LHCN-M2 (cell line): ENCODE measurements around the gene TMEM117. TPM values are rescaled to one million over a fixed set of nuclear protein-coding genes. Genes with fewer than 3 reads are reported as not detected.
A peak's percentile ranks its signal among the peaks of the same experiment; 100 is the strongest.
"Not testable (repeated sequence)": the region's sequence is repeated elsewhere in the genome, so short reads cannot be mapped to it uniquely, and the experiment has no call there.

ENCODE experiments used
- DNase-seq: peaks from one replicate; pipeline ENCODE4 v3.0.0-alpha.2; 2012; ENCODE audit warnings: low read depth
- total RNA-seq: library from RNA; depleted of rRNA; stranded (reverse); fragments of >200 nt; gene quantifications from 2 replicates; pipeline ENCODE4 v1.2.3, GENCODE V29; 2014

The TMEM117 gene
- total RNA-seq, 1 experiment from 2014 or later = 12.5 TPM

DNA sequence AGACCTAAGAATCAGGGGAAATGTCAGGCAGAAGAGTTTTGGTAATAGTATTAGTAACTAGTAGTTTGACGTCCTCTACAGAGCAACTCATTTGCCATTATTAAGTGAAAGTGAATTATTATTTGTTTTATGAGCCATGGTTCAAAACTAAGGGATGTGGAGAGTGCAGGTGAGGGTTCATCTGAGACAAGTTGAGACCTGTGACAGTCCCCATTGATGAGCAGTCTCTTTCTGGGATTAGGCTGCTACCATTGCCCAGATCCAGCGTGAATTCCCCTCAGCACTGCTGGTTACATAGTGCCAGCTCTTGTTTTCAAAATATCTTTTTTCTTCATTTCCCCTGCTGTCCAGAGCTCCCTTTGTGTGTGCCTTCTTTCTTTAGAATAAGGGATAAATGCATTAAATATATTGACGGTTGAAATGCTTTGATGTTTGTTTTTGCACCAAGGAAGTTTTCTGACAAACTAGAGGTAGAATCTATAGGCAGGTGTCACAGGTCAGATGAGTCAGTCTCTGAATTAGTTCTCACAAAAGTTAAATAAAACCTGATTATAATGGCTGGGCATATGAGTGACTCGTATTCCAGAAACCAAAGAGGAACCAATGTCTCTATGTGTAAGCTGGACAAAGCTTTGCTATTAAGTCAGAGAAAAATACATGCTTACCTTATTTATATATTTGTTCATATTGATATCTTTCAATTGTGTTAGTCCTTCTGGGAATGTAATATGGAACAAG lies 381.4 kb downstream of the TMEM117 start:
- no peak for DNase-seq

DNA sequence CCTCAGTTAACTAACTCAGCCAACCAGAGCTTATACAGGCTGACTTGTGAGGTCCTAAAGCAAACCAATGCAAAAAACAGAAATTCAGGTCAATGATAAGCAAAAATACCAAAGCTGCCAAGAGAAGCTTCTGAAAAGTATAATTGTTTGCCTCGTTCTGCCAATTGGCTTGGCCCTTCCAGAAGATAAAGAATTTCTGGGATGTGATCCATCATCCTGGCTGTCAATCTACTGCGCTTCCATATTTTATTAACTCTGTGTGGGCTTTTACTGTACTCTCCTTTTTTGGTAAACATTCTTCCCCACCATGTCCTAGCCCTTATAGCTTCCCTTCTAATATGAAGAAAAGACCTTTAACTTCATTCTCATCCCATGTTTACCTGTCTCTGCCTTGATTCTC lies 387.9 kb downstream of the TMEM117 start:
- no peak for DNase-seq

- no peak for DNase-seq
Observed at GRCh38 chr12:44224399-44225148, 388.7 kb downstream of the TMEM117 start.

DNA sequence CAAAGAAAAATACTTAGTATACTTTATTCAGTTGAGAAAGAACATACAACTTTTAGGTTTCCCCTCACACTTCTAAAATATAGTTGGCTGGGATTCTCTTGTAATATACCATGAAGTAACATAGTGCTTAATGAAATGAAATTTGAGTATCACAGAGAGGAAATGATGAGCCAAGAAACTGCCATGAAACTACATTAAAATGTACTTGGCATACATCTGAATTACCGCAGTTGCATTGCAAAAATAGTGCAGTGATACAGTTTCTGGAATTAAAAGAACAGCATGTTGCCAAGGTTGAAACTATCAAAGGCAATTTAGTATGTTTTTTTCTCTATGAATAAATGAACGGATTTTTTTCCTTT lies 389.2 kb downstream of the TMEM117 start:
- no peak for DNase-seq

- DNase-seq = peak; percentile 26
Observed at GRCh38 chr12:44227616-44228015, 391.7 kb downstream of the TMEM117 start.

GRCh38 chr12:44229846-44230245 lies 394.0 kb downstream of the TMEM117 start:
- DNase-seq = no peak

DNA sequence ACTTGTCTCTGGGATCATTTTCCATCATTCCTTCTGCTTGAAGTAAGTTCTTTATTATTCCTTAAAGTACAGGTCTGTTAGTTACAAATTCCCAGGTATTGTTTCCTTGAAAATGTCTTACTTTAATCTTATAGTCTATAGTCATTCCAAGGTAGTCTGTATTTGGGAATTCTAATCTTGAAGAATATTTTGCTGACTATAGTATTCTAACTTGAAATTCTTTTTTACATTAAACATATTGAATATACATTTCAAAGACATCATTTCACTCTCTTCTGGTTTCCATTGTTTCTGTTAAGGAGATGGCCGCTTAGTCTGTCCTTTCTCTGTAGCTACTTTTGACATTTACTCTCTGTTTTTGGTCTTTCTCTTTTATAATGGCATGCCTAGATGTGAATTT lies 399.8 kb downstream of the TMEM117 start:
- no peak for DNase-seq

GRCh38 chr12:44240186-44240585 lies 404.3 kb downstream of the TMEM117 start:
- DNase-seq = no peak

DNA sequence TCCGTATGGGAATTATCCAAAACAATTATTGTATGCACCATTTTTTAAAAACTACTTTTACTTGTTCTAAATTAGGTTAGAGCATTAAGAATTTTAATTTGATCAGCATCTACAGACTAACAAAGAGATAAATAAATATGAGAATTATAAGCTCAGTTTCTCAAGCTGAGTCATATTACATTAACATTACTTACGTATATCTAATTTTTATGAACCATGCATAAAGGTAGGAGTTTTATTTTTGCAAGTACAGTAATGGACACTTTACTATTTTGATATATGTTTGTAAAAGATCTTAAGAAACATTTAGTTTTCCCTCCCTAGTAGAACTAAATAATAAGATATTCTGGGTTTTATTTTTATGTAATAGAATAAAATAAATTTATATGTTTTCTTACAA lies 410.1 kb downstream of the TMEM117 start:
- DNase-seq = no peak

- peak; percentile 0 for DNase-seq
Observed at GRCh38 chr12:44246482-44247105, 410.7 kb downstream of the TMEM117 start.

GRCh38 chr12:44247588-44247987 lies 411.7 kb downstream of the TMEM117 start:
- no peak for DNase-seq

DNA sequence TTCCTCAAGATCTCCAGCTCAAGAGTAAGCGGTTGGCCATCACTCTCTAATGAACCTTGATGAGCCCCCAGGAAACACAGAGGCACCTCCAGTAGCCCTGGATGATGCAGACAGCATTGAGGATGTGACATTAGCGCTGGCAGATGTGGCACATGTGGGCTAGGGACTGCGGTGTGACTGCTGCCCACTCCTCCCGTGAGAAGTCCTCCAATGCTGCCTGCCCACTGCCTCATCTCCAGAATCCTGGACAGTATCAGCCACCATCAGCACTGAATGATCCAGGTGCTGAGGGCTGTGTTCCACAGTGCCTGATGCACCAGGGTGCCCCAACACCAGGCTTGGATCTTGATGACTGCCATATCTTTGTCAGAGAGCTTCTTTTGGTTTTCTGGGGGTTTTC lies 412.6 kb downstream of the TMEM117 start:
- no peak for DNase-seq

- DNase-seq = not testable (repeated sequence)
Observed at GRCh38 chr12:44250440-44250839, 414.6 kb downstream of the TMEM117 start.

DNA sequence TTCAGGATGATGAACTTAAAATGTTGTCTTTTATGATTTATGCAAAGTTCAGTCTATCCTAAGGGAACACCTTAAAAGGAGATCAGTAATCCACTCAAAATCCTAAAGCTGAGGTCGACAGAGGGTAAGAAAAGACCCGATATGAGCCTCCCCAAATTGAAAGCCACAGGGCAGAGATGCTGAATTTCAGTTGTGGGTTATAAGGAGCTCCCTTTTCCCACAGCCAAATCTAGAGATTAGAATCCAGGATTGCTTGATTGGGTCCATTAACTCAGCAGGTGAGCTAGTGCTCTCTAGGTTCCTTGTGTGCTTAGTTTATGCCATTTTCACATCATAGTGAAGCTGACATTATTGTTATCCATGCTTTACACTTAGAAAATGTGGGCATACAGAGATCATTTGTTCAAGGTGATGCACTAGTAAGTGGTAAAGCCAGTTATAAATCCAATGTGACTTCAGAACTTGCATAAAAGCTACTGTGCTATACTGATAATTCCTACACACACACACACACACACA lies 417.5 kb downstream of the TMEM117 start:
- DNase-seq = no peak

GRCh38 chr12:44258246-44258645 lies 422.4 kb downstream of the TMEM117 start:
- no peak for DNase-seq

GRCh38 chr12:44259890-44260289 lies 424.0 kb downstream of the TMEM117 start:
- DNase-seq = no peak

DNA sequence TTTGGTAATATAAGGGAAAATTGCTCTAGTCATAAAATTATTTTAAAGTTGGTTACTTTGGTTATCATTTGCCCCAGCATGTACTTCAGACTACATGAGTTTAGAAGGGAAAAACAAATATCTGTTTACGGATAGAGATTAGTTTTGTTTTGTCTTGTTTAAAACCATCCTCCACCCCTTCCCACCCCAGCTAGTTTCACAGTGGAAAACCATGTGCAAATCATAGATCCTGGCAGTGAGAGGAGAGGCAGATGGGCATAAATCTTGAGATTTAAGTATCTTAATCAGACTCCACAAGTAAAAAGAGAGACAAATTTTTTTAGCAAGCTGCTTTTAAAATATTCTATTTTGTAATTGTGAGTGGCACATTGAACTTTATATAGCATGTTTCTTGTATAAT lies 424.7 kb downstream of the TMEM117 start:
- no peak for DNase-seq

GRCh38 chr12:44285321-44285960 lies 449.6 kb downstream of the TMEM117 start:
- DNase-seq = no peak

DNA sequence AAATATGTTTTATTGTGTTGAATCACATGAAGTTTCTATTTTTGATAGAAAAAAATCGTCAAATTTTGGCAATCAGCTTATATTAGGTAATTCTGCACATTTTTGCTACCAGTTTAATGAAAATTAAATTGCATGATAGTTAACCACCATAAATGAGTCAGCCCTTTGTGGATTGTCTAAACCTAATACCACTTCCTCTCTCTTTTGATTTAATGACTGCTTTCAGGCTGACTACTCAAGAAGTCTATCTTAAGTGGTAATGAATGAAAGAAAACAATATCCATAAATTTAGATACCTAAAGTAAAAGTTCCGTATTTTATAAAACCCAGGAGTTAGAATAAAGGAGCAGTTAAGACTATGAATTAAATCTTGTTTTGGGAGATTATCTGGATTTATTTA lies 450.5 kb downstream of the TMEM117 start:
- peak; percentile 63 for DNase-seq

DNA sequence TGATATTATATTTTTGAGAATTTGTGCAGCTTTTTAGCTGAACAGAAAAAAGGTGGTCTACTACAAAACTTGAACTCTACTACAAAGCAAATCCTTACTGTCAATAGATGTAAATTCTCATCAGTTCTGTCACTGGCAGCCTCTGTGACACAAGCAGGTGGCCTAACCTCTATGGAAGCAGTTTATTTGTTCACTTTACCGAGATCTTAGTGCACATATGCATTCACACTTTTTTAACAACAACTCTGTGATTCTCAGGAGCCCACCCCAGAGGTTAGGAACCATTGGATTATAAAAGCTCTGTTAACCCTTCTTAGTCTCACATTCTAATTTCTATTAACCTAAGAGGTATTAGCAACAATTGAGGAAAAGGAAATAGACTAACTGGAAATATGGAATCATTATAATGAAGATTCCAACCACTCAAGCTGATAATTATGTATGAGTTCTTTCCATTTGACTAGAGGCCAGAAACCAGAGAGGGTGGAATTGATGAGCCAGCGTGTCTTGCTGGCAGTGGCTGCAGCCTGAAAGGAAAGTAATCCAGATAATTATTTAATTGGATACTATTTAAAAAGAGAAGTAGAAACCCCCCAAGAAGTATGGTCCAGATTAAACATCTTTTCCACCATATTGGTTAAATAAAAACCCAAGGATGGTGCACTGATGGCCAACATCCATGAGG lies 451.1 kb downstream of the TMEM117 start:
- no peak for DNase-seq

- DNase-seq = peak; percentile 11
Observed at GRCh38 chr12:44287545-44287944, 451.7 kb downstream of the TMEM117 start.
